Stomach (tissue), 9 donors: Measurements from ENCODE around the gene LPCAT4. TPM values are rescaled to one million over a fixed set of nuclear protein-coding genes. Genes with fewer than 3 reads are reported as not detected.

ENCODE experiments used
- DNase-seq, 2 donors: peaks; one replicate each; pipeline versions ENCODE4 v3.0.0 to v3.0.0-alpha.2; 2013 to 2019
- H3K27ac ChIP-seq, 5 donors: fragments of 200-600 bp in 4 of 5; sonication (generic) in 4 of 5; one replicate each; pipeline ENCODE4 v1.5.1; 2013 to 2019; ENCODE audit warnings: mild to moderate bottlenecking in 1 of 5, moderate library complexity in 1 of 5
- H3K27me3 ChIP-seq, 3 donors: fragments of 200-600 bp; sonication (generic); one replicate each; pipeline ENCODE4 v1.5.1; 2017 to 2019; ENCODE audit warnings: mixed run types in 1 of 3
- H3K36me3 ChIP-seq, 4 donors: fragments of 200-600 bp; sonication (generic); 1 replicate in 3 of 4; 2 replicates in 1 of 4; pipeline ENCODE4 v1.5.1; 2016 to 2019
- H3K4me1 ChIP-seq, 4 donors: fragments of 200-600 bp; sonication (generic); one replicate each; pipeline ENCODE4 v1.5.1; 2016 to 2019
- H3K4me3 ChIP-seq, 4 donors: fragments of 200-600 bp; sonication (generic) in 3 of 4; one replicate each; pipeline ENCODE4 v1.5.1; 2016 to 2019; ENCODE audit warnings: mild to moderate bottlenecking in 1 of 4
- H3K9me3 ChIP-seq, 4 donors: fragments of 200-600 bp; sonication (generic); one replicate each; pipeline ENCODE4 v1.5.1; 2016 to 2019
- EP300 ChIP-seq: sonication (generic); formaldehyde crosslinking; IDR thresholded peaks from one replicate; pipeline ENCODE4 v1.6.1; 2017; ENCODE audit warnings: antibody characterized with exemption
- POLR2A ChIP-seq, 4 donors: fragments of 450-650 bp; IDR thresholded peaks; one replicate each; pipeline ENCODE4 v1.6.1; 2016; ENCODE audit warnings: antibody characterized with exemption in 4 of 4, control low read depth in 2 of 4, mild to moderate bottlenecking in 1 of 4, moderate library complexity in 1 of 4
- POLR2AphosphoS5 ChIP-seq, 3 donors: sonication (generic); formaldehyde crosslinking; IDR thresholded peaks; one replicate each; pipeline ENCODE4 v1.6.1; 2016; ENCODE audit warnings: antibody characterized with exemption in 3 of 3
- WGBS, 5 donors: extraction: QIAGEN DNeasy Blood & Tissue Kit in 3 of 5; methylation state at CpG; one replicate each; pipeline versions ENCODE4 v1.1.5 to v1.1.7; 2013 to 2018; 5-methylcytosine and 5-hydroxymethylcytosine counted together
- intact Hi-C: fragments of 100-400 bp; cut with DNase I; formaldehyde crosslinking; loops from one replicate; pipeline ENCODE4 v1.15.1; 2023; ENCODE audit warnings: low total_unique reads
- polyA plus RNA-seq, 3 donors: library from polyadenylated mRNA; stranded (reverse); fragments of 200-250 nt; gene quantifications; one replicate each; pipeline ENCODE4 v1.2.3, GENCODE V29; 2013
- total RNA-seq, 5 donors: library from RNA; depleted of rRNA; stranded (reverse); fragments of >200 nt; gene quantifications; one replicate each; pipeline versions ENCODE4 v1.1.0 to v1.2.3, GENCODE V29; 2014 to 2016
- TF ChIP-seq, protein P1 (sequence below), 7 experiments: fragments of 450-650 bp in 4 of 7; fragments of 200-600 bp in 3 of 7; sonication (generic) in 3 of 7; IDR thresholded peaks; one replicate each; pipeline ENCODE4 v1.5.1; 2016 to 2019; ENCODE audit warnings: antibody characterized with exemption in 7 of 7, control low read depth in 2 of 7, mild to moderate bottlenecking in 1 of 7
- donor health status: healthy with polysubstance abuse.
- donor health status: Bipolar disorder and iron deficiency.
- donor health status: healthy.

Gene LPCAT4
- total and polyA plus RNA-seq, 8 donors: 11.6 to 206 (median 65.1) TPM

- TF ChIP-seq, protein P1, sequence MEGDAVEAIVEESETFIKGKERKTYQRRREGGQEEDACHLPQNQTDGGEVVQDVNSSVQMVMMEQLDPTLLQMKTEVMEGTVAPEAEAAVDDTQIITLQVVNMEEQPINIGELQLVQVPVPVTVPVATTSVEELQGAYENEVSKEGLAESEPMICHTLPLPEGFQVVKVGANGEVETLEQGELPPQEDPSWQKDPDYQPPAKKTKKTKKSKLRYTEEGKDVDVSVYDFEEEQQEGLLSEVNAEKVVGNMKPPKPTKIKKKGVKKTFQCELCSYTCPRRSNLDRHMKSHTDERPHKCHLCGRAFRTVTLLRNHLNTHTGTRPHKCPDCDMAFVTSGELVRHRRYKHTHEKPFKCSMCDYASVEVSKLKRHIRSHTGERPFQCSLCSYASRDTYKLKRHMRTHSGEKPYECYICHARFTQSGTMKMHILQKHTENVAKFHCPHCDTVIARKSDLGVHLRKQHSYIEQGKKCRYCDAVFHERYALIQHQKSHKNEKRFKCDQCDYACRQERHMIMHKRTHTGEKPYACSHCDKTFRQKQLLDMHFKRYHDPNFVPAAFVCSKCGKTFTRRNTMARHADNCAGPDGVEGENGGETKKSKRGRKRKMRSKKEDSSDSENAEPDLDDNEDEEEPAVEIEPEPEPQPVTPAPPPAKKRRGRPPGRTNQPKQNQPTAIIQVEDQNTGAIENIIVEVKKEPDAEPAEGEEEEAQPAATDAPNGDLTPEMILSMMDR (IDR thresholded peaks at IDR 0.05): no peak
- no peak for TF ChIP-seq POLR2AphosphoS5 (IDR thresholded peaks at IDR 0.05)
- no peak for TF ChIP-seq POLR2A (IDR thresholded peaks at IDR 0.05)
- TF ChIP-seq EP300: no peak
- DNase-seq: peak in 1 of 2 donors; percentile 9
- no peak overlapping the region for H3K27ac ChIP-seq
- intact Hi-C loops: no loop called here
- no peaks in the 10 kb centered on the region for H3K27me3 ChIP-seq
- H3K9me3 ChIP-seq: no peaks in the 10 kb centered on the region
- peaks cover 0 to 6% (median 0%) of the 10 kb centered on the region in 4 donors for H3K36me3 ChIP-seq
- peaks cover 14 to 44% (median 16%) of the 10 kb centered on the region in 4 donors for H3K4me1 ChIP-seq
- 67 to 80% (median 75%) methylated on average over 2 of the region's 2 CpGs for WGBS, 5 donors
- H3K4me3 ChIP-seq: no peak overlapping the region
These were observed 35.2 kb downstream of the LPCAT4 start for GRCh38 chr15:34331809-34332208.

DNA sequence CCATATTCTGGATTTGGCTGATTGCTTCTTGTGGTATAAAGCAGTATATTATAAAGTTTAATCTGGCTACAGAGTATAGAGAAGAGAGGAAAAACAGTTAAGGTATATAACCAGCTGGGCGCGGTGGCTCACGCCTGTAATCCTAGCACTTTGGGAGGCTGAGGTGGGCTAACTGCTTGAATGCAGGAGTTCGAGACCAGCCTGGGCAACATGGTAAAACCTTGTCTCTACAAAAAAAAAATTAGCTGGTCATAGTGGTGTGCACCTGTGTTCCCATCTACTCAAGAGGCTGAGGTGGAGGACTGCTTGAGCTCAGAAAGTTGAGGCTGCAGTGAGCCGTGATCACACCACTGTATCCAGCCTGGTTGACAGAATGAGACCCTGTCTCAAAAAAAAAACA is 36.7 kb downstream of the LPCAT4 start:
- H3K27me3 ChIP-seq: no peaks in the 10 kb centered on the region
- WGBS, 5 donors: 92 to 99% (median 94%) methylated on average over 5 of the region's 5 CpGs
- intact Hi-C loops: no loop called here

GRCh38 chr15:34329006-34329405 is 38.0 kb downstream of the LPCAT4 start:
- H3K9me3 ChIP-seq: no peaks in the 10 kb centered on the region
- peaks cover 0 to 16% (median 0%) of the 10 kb centered on the region in 4 donors for H3K4me1 ChIP-seq
- no peak for TF ChIP-seq POLR2AphosphoS5 (IDR thresholded peaks at IDR 0.05)
- no peak for TF ChIP-seq POLR2A (IDR thresholded peaks at IDR 0.05)
- TF ChIP-seq EP300: no peak
- TF ChIP-seq, protein P1 (IDR thresholded peaks at IDR 0.05): no peak
- H3K27ac ChIP-seq: peak overlapping the region in 1 of 5 donors; percentile 61
- no peaks in the 10 kb centered on the region for H3K27me3 ChIP-seq
- no peak for DNase-seq
- H3K4me3 ChIP-seq: no peak overlapping the region
- H3K36me3 ChIP-seq: peaks cover 0 to 6% (median 0%) of the 10 kb centered on the region in 4 donors
- 63 to 79% (median 75%) methylated on average over 2 of the region's 2 CpGs for WGBS, 5 donors
- intact Hi-C loops: no loop called here

More for the DNA sequence above, 36.7 kb downstream of the LPCAT4 start:
- TF ChIP-seq EP300 (no peak), POLR2AphosphoS5 (IDR thresholded peaks at IDR 0.05) (no peak), POLR2A (IDR thresholded peaks at IDR 0.05) (no peak)
- TF ChIP-seq, protein P1 (IDR thresholded peaks at IDR 0.05): no peak
- Histone ChIP-seq H3K4me3 (no peak overlapping the region), H3K27ac (no peak overlapping the region), H3K36me3 (peaks cover 0 to 6% (median 0%) of the 10 kb centered on the region in 4 donors), H3K9me3 (no peaks in the 10 kb centered on the region), H3K4me1 (peaks cover 0 to 28% (median 5%) of the 10 kb centered on the region in 4 donors)
- DNase-seq: no peak

GRCh38 chr15:34327906-34328305 is 39.1 kb downstream of the LPCAT4 start:
- WGBS, 5 donors: 72 to 84% (median 80%) methylated on average over 4 of the region's 4 CpGs
- Histone ChIP-seq H3K27ac (peak overlapping the region in 1 of 5 donors; percentile 61), H3K4me3 (no peak overlapping the region), H3K36me3 (peaks cover 0 to 6% (median 0%) of the 10 kb centered on the region in 4 donors), H3K27me3 (no peaks in the 10 kb centered on the region), H3K4me1 (peaks cover 0 to 6% (median 0%) of the 10 kb centered on the region in 4 donors), H3K9me3 (no peaks in the 10 kb centered on the region)
- no peak for DNase-seq
- intact Hi-C loops: no loop called here
- TF ChIP-seq POLR2AphosphoS5 (IDR thresholded peaks at IDR 0.05) (no peak), EP300 (no peak), POLR2A (IDR thresholded peaks at IDR 0.05) (no peak)
- TF ChIP-seq, protein P1 (IDR thresholded peaks at IDR 0.05): no peak
